ENCODE results near the gene POP5.

- TF ChIP-seq RCOR1 (IDR thresholded peaks at IDR 0.05; ENCODE audit: insufficient replicate concordance, low read length) (no peak), CEBPB (IDR thresholded peaks at IDR 0.05; ENCODE audit: low read depth, low read length) (no peak), CTCF (conservative IDR thresholded peaks at IDR 0.05; ENCODE audit: low read depth, low read length) (no peak), POLR2A (IDR thresholded peaks at IDR 0.05; ENCODE audit: low read depth, low read length) (no peak)
Measured at GRCh38 chr12:120628919-120629318, 47.7 kb upstream of the POP5 start.

All from IMR-90 (cell line).